HepG2 (cell line): ENCODE data around the gene SPATA13. TPM values are rescaled to one million over a fixed set of nuclear protein-coding genes. Genes with fewer than 3 reads are reported as not detected.

Experiments used
- ATAC-seq: fragments of 200-7000 bp; cut with Tn5 transposase; 3 replicates; pipeline ENCODE4 v1.9.1; 2020; ENCODE audit warnings: mild to moderate bottlenecking, moderate library complexity
- BruUV-seq: library from RNA; stranded (reverse); fragments of 400-500 nt; replicated peaks from 2 replicates; lab custom pipeline; 2021; lab: Mats Ljungman, UMichigan
- CTCF ChIA-PET: fragments of 300-600 bp; formaldehyde crosslinking; extraction: SDS; loops from one replicate; lab custom pipeline; 2021; ENCODE audit warnings: low total read pairs, inconsistent platforms, low intra/inter-chr PET ratio; lab: Yijun Ruan, JAX
- POLR2A ChIA-PET: fragments of 350-600 bp; sonication (Branson Sonifier 250); formaldehyde crosslinking; loops from one replicate; lab custom pipeline; 2020; ENCODE audit warnings: antibody characterized with exemption, inconsistent platforms; lab: Yijun Ruan, JAX
- DNase-seq: peaks from one replicate; pipeline ENCODE4 v3.0.0-alpha.2; 2015; ENCODE audit warnings: low spot score
- FAIRE-seq: peaks from 3 replicates; lab custom pipeline; 2011; peaks lifted over from hg19 to GRCh38; lab: Jason Lieb, UNC
- H2AFZ ChIP-seq: one replicate; pipeline ENCODE4 v1.6.1; 2011; ENCODE audit warnings: low read length, inconsistent platforms
- H3K27ac ChIP-seq: fragments of 300-600 bp; 3 replicates; pipeline ENCODE4 v1.8.0; 2011; ENCODE audit warnings: mixed run types, mild to moderate bottlenecking, mixed read lengths, low read length, inconsistent platforms; ENCODE audit not compliant: insufficient read depth; ENCODE audit errors: extremely low read length
- H3K27me3 ChIP-seq, 2 experiments: fragments of 200-600 bp in 1 of 2; 2 replicates in 1 of 2; 3 replicates in 1 of 2; pipeline versions ENCODE4 v1.6.0 to v1.8.0; 2011; ENCODE audit warnings: low read length in 2 of 2, mild to moderate bottlenecking in 2 of 2, moderate library complexity in 2 of 2, inconsistent platforms in 1 of 2; ENCODE audit not compliant: insufficient read depth in 2 of 2, control insufficient read depth in 1 of 2
- H3K36me3 ChIP-seq, 2 experiments: fragments of 200-600 bp in 1 of 2; replicated peaks in 1 of 2; 2 replicates in 1 of 2; 3 replicates in 1 of 2; pipeline versions ENCODE4 v1.5.1 to v1.8.0; 2011; ENCODE audit warnings: low read length in 2 of 2, inconsistent platforms in 1 of 2; ENCODE audit not compliant: insufficient read depth in 2 of 2, control insufficient read depth in 1 of 2
- H3K4me1 ChIP-seq: 2 replicates; pipeline ENCODE4 v1.5.1; 2012; ENCODE audit warnings: low read length, inconsistent platforms; ENCODE audit not compliant: insufficient read depth
- H3K4me2 ChIP-seq: 2 replicates; pipeline ENCODE4 v1.6.0; 2011; ENCODE audit warnings: low read depth, low read length, inconsistent platforms
- H3K4me3 ChIP-seq, 3 experiments: fragments of 200-600 bp in 1 of 3; sonication (generic), shearing (Covaris generic) in 1 of 3; replicated peaks in 1 of 3; 2 replicates each; pipeline ENCODE4 v1.5.1; 2011 to 2016; ENCODE audit warnings: low read length in 3 of 3, inconsistent platforms in 2 of 3, low read depth in 2 of 3, mild to moderate bottlenecking in 2 of 3, control low read depth in 1 of 3, mixed read lengths in 1 of 3; ENCODE audit not compliant: insufficient read depth in 1 of 3
- H3K79me2 ChIP-seq: one replicate; pipeline ENCODE4 v1.6.1; 2011; ENCODE audit warnings: low read length, inconsistent platforms; ENCODE audit not compliant: insufficient read depth
- H3K9ac ChIP-seq: 2 replicates; pipeline ENCODE4 v1.6.0; 2011; ENCODE audit warnings: mild to moderate bottlenecking, low read depth, low read length, inconsistent platforms; ENCODE audit not compliant: insufficient read depth
- H3K9me3 ChIP-seq: 2 replicates; pipeline ENCODE4 v1.5.1; 2012; ENCODE audit warnings: mild to moderate bottlenecking, low read length
- H4K20me1 ChIP-seq: 2 replicates; pipeline ENCODE4 v1.6.0; 2011; ENCODE audit warnings: inconsistent platforms, mild to moderate bottlenecking, low read length, moderate library complexity; ENCODE audit not compliant: insufficient read depth
- ARID3A ChIP-seq: IDR thresholded peaks from 2 replicates; pipeline ENCODE4 v1.6.1; 2012; ENCODE audit warnings: low read depth, low read length, improper control_type of control experiment
- BCL3 ChIP-seq: sonication (generic); formaldehyde crosslinking; IDR thresholded peaks from 2 replicates; pipeline ENCODE4 v1.5.1; 2020; ENCODE audit warnings: mild to moderate bottlenecking, missing genetic modification reagents, moderate library complexity
- CBX1 ChIP-seq: IDR thresholded peaks from one replicate; pipeline ENCODE4 v1.6.1; 2016; ENCODE audit warnings: antibody characterized with exemption, low read depth
- FOXP4 ChIP-seq: sonication (generic); formaldehyde crosslinking; IDR thresholded peaks from 2 replicates; pipeline ENCODE4 v1.4.0; 2020; ENCODE audit warnings: missing genetic modification reagents
- MTF2 ChIP-seq: sonication (generic); formaldehyde crosslinking; IDR thresholded peaks from 2 replicates; pipeline ENCODE4 v1.5.0; 2020; ENCODE audit warnings: missing genetic modification reagents, borderline replicate concordance
- MXD4 ChIP-seq: IDR thresholded peaks from 2 replicates; pipeline ENCODE4 v1.6.1; 2016; ENCODE audit warnings: mild to moderate bottlenecking, missing biosample characterization, missing genetic modification reagents
- NR2F6 ChIP-seq, 2 experiments: IDR thresholded peaks; 2 replicates each; pipeline ENCODE4 v1.6.1; 2016; ENCODE audit warnings: antibody characterized with exemption in 1 of 2, mild to moderate bottlenecking in 1 of 2
- TAF15 ChIP-seq: fragments of 200-400 bp; formaldehyde crosslinking; IDR thresholded peaks from one replicate; pipeline ENCODE4 v1.6.1; 2018; ENCODE audit warnings: mild to moderate bottlenecking, low read depth, low read length; ENCODE audit not compliant: poor library complexity, severe bottlenecking
- TCF7L2 ChIP-seq: IDR thresholded peaks from 2 replicates; pipeline ENCODE4 v1.6.1; 2011; ENCODE audit warnings: mild to moderate bottlenecking, low read depth, low read length, moderate library complexity
- ZKSCAN1 ChIP-seq: fragments of 150-350 bp; IDR thresholded peaks from 2 replicates; pipeline ENCODE4 v1.6.1; 2014; ENCODE audit warnings: low read length
- ZNF414 ChIP-seq: sonication (generic); formaldehyde crosslinking; IDR thresholded peaks from 2 replicates; pipeline ENCODE4 v1.5.0; 2020; ENCODE audit warnings: missing genetic modification reagents
- ZNF432 ChIP-seq: sonication (generic); formaldehyde crosslinking; IDR thresholded peaks from 2 replicates; pipeline ENCODE4 v1.5.0; 2020; ENCODE audit warnings: missing genetic modification reagents, mild to moderate bottlenecking, borderline replicate concordance
- ZNF513 ChIP-seq: sonication (generic); formaldehyde crosslinking; conservative IDR thresholded peaks from 2 replicates; pipeline ENCODE4 v1.5.0; 2020; ENCODE audit warnings: missing genetic modification reagents
- ZNF550 ChIP-seq: sonication (generic); formaldehyde crosslinking; IDR thresholded peaks from 2 replicates; pipeline ENCODE4 v1.4.0; 2020; ENCODE audit warnings: mild to moderate bottlenecking, missing genetic modification reagents, borderline replicate concordance
- WGBS: methylation state at CpG from one replicate; pipeline ENCODE4 v1.1.6; 2017; ENCODE audit warnings: low lambda C conversion rate; 5-methylcytosine and 5-hydroxymethylcytosine counted together
- in situ Hi-C: cut with HindIII; loops from 2 replicates; pipeline ENCODE4 v1.10.0; 2017; ENCODE audit warnings: low pct_unique_long_range_greater_than_20kb; ENCODE audit not compliant: extremely low pct_ligation_motif_present
- intact Hi-C: fragments of 100-400 bp; cut with micrococcal nuclease; formaldehyde crosslinking; loops from one replicate; pipeline ENCODE4 v1.10.0; 2022; ENCODE audit not compliant: unreplicated experiment
- polyA plus RNA-seq, 8 experiments: library from polyadenylated mRNA; depleted of rRNA in 3 of 8; stranded (reverse) in 7 of 8; unstranded in 1 of 8; fragments of >200 nt; fragmentation: Illumina TruSeq in 4 of 8; extraction: Trizol in 4 of 8; gene quantifications; 2 replicates each; pipeline versions ENCODE4 v1.2.1 to v1.2.3, GENCODE V29; 2011 to 2016; ENCODE audit warnings: low read depth in 4 of 8, missing spikeins in 1 of 8, mixed read lengths in 1 of 8; ENCODE audit not compliant: insufficient read depth in 1 of 8
- total RNA-seq, 5 experiments: library from RNA; depleted of rRNA; stranded (reverse); fragments of >200 nt; fragmentation: Illumina TruSeq; extraction: Trizol; gene quantifications; 2 replicates each; pipeline ENCODE4 v1.2.3, GENCODE V29; 2016; ENCODE audit warnings: low read depth in 1 of 5

The SPATA13 gene
- total and polyA plus RNA-seq, 2 of the 13 experiments (the other 11 are each of a cell fraction or from before 2014, with no cell fraction given) = 11.3 to 14.2 TPM

- H4K20me1 ChIP-seq = no peaks in the 10 kb centered on the region
- H3K4me3 ChIP-seq = peak overlapping the region in 2 of 3 experiments; percentile 44 to 50; a peak in 3 of 6 replicates
- CTCF ChIA-PET = no interaction called here
- H3K79me2 ChIP-seq = no peaks in the 10 kb centered on the region
- H3K9me3 ChIP-seq = no peaks in the 10 kb centered on the region
- peak overlapping the region; percentile 67 for H3K4me2 ChIP-seq
- H3K36me3 ChIP-seq = no peaks in the 10 kb centered on the region
- FAIRE-seq = no peak
- peak; percentile 90 for DNase-seq
- WGBS = 6% methylated on average over 6 of the region's 6 CpGs
- ATAC-seq = peak; percentile 85
- peak overlapping the region; percentile 42 for H3K27ac ChIP-seq
- peaks cover 64% of the 10 kb centered on the region for H3K4me1 ChIP-seq
- in situ Hi-C loops (no loop called here), intact Hi-C loops (loop anchor here (5.0 kb wide), 1 partner anchor 41 kb away; no protein-coding TSS in a partner anchor)
- H2AFZ ChIP-seq = no peak overlapping the region
- peak overlapping the region; percentile 60 for H3K9ac ChIP-seq
- peaks cover 0 to 5% of the 10 kb centered on the region in 2 experiments; a peak in 2 of 5 replicates for H3K27me3 ChIP-seq
- BruUV-seq = no TSS peak
- POLR2A ChIA-PET = interaction anchor here (0.6 to 2.2 kb wide), 4 partner anchors 12 to 39 kb away, joined by 3 to 18 read pairs (median 5); partner anchors contain the start of gene SPATA13
- no peak for TF ChIP-seq ZNF513 (CRISPR knock-in tag)
- TF ChIP-seq FOXP4 (CRISPR knock-in tag) = peak; percentile 84
- no peak for TF ChIP-seq CBX1
- TF ChIP-seq ZKSCAN1 = no peak
- no peak for TF ChIP-seq MTF2 (CRISPR knock-in tag)
- no peak for TF ChIP-seq TAF15
- no peak for TF ChIP-seq BCL3 (CRISPR knock-in tag)
- no peak for TF ChIP-seq ZNF432
- peak; percentile 67; the same call in 1 of the 2 replicates for TF ChIP-seq ARID3A
- no peak for TF ChIP-seq TCF7L2
- no peak for TF ChIP-seq ZNF414 (CRISPR knock-in tag)
- no peak for TF ChIP-seq ZNF550
- TF ChIP-seq MXD4 (CRISPR knock-in tag) = no peak
- no peak for TF ChIP-seq NR2F6 (IDR thresholded peaks at IDR 0.05)
- no peak for TF ChIP-seq NR2F6 (CRISPR knock-in tag; IDR thresholded peaks at IDR 0.05)
Measured at GRCh38 chr13:24148414-24149235, 11.9 kb upstream of the SPATA13 start.
